GM12878 (cell line): Measurements from ENCODE around the gene CENPVL3. TPM values are rescaled to one million over a fixed set of nuclear protein-coding genes. Genes with fewer than 3 reads are reported as not detected.

Experiments
- ATAC-seq: fragments of 200-7000 bp; cut with Tn5 transposase; 3 replicates; pipeline ENCODE4 v1.9.1; 2020; ENCODE audit warnings: mild to moderate bottlenecking, moderate library complexity
- BruUV-seq: library from RNA; stranded (reverse); fragments of 400-500 nt; replicated peaks from 2 replicates; lab custom pipeline; 2021; lab: Mats Ljungman, UMichigan
- CTCF ChIA-PET: fragments of 300-600 bp; sonication (Branson Sonifier 250); formaldehyde crosslinking; extraction: SDS; loops from one replicate; lab custom pipeline; 2021; ENCODE audit warnings: inconsistent platforms; lab: Yijun Ruan, JAX
- POLR2A ChIA-PET: fragments of 350-600 bp; formaldehyde crosslinking; extraction: SDS; loops from one replicate; lab custom pipeline; 2021; ENCODE audit warnings: inconsistent platforms; lab: Charles Lee
- RAD21 ChIA-PET: fragments of 300-600 bp; sonication (Branson Sonifier 250); formaldehyde crosslinking; loops from one replicate; lab custom pipeline; 2023; ENCODE audit warnings: antibody characterized with exemption; ENCODE audit not compliant: unreplicated experiment; lab: Charles Lee
- SMC1A ChIA-PET: fragments of 300-600 bp; sonication (Branson Sonifier 250); formaldehyde crosslinking; loops from one replicate; lab custom pipeline; 2023; ENCODE audit not compliant: unreplicated experiment, uncharacterized antibody; lab: Charles Lee
- DNase-seq: peaks from one replicate; pipeline ENCODE4 v3.0.0-alpha.2; 2011; ENCODE audit warnings: low read depth, low spot score
- FAIRE-seq: peaks from 3 replicates; lab custom pipeline; 2011; peaks lifted over from hg19 to GRCh38; lab: Jason Lieb, UNC
- H2AFZ ChIP-seq: 2 replicates; pipeline ENCODE4 v1.6.0; 2011; ENCODE audit warnings: low read depth, low read length, control low read depth; ENCODE audit not compliant: control insufficient read depth
- H3K27ac ChIP-seq: 2 replicates; pipeline ENCODE4 v1.5.1; 2011; ENCODE audit warnings: control low read depth; ENCODE audit not compliant: control insufficient read depth, insufficient read depth
- H3K27me3 ChIP-seq, 2 experiments: replicated peaks in 1 of 2; 2 replicates each; pipeline versions ENCODE4 v1.6.0 to v1.6.1; 2011; ENCODE audit warnings: low read length in 1 of 2; ENCODE audit not compliant: control insufficient read depth in 2 of 2, insufficient read depth in 2 of 2
- H3K36me3 ChIP-seq, 2 experiments: 2 replicates each; pipeline ENCODE4 v1.5.1; 2011; ENCODE audit warnings: low read length in 1 of 2; ENCODE audit not compliant: control insufficient read depth in 2 of 2, insufficient read depth in 2 of 2
- H3K4me1 ChIP-seq: 2 replicates; pipeline ENCODE4 v1.6.1; 2011; ENCODE audit warnings: mild to moderate bottlenecking, low read length, moderate library complexity, mixed read lengths; ENCODE audit not compliant: control insufficient read depth, insufficient read depth
- H3K4me2 ChIP-seq: 2 replicates; pipeline ENCODE4 v1.6.0; 2011; ENCODE audit warnings: control low read depth; ENCODE audit not compliant: control insufficient read depth, insufficient read depth
- H3K4me3 ChIP-seq: fragments of 200-600 bp; sonication (generic); 2 replicates; pipeline ENCODE4 v1.5.1; 2016
- H3K79me2 ChIP-seq: 2 replicates; pipeline ENCODE4 v1.6.0; 2011; ENCODE audit warnings: low read length; ENCODE audit not compliant: control insufficient read depth, insufficient read depth
- H3K9ac ChIP-seq: 2 replicates; pipeline ENCODE4 v1.8.0; 2011; ENCODE audit warnings: low read length, control low read depth, mixed read lengths; ENCODE audit not compliant: control insufficient read depth, insufficient read depth
- H3K9me3 ChIP-seq: replicated peaks from 3 replicates; pipeline ENCODE4 v1.5.1; 2011; ENCODE audit warnings: mild to moderate bottlenecking, low read length; ENCODE audit not compliant: control insufficient read depth, insufficient read depth
- H4K20me1 ChIP-seq: 2 replicates; pipeline ENCODE4 v1.6.0; 2011; ENCODE audit not compliant: control insufficient read depth, insufficient read depth
- DPF2 ChIP-seq: fragments of 450-650 bp; IDR thresholded peaks from 2 replicates; pipeline ENCODE4 v1.6.1; 2017; ENCODE audit warnings: mild to moderate bottlenecking
- E2F8 ChIP-seq: fragments of 450-650 bp; IDR thresholded peaks from 2 replicates; pipeline ENCODE4 v1.6.1; 2018; ENCODE audit warnings: mild to moderate bottlenecking, low read depth, moderate library complexity; ENCODE audit not compliant: partially characterized antibody
- ELK1 ChIP-seq: IDR thresholded peaks from 2 replicates; pipeline ENCODE4 v1.6.1; 2012; ENCODE audit warnings: low read depth, low read length, improper control_type of control experiment
- NR2C2 ChIP-seq: IDR thresholded peaks from 2 replicates; pipeline ENCODE4 v1.6.1; 2011; ENCODE audit warnings: borderline replicate concordance, low read depth; ENCODE audit not compliant: control insufficient read depth, insufficient read length
- RELB ChIP-seq: fragments of 450-650 bp; IDR thresholded peaks from 2 replicates; pipeline ENCODE4 v1.6.1; 2017; ENCODE audit warnings: low read depth, mild to moderate bottlenecking, moderate library complexity
- ZNF592 ChIP-seq: fragments of 450-650 bp; IDR thresholded peaks from 2 replicates; pipeline ENCODE4 v1.6.1; 2017; ENCODE audit warnings: mild to moderate bottlenecking, moderate library complexity
- WGBS: methylation state at CpG from one replicate; pipeline ENCODE4 v1.1.6; 2016; ENCODE audit warnings: low lambda C conversion rate; ENCODE audit not compliant: insufficient replicate concordance, insufficient coverage; ENCODE audit errors: missing lambda C conversion rate; 5-methylcytosine and 5-hydroxymethylcytosine counted together
- in situ Hi-C: fragments of 300-500 bp; cut with MboI; formaldehyde crosslinking; loops from 9 replicates; pipeline ENCODE4 v1.14.3; 2018; ENCODE audit warnings: mixed read lengths
- intact Hi-C: fragments of 100-400 bp; cut with micrococcal nuclease; formaldehyde crosslinking; loops from one replicate; pipeline ENCODE4 v1.14.2; 2022; ENCODE audit not compliant: unreplicated experiment
- polyA plus RNA-seq, 11 experiments: library from polyadenylated mRNA; depleted of rRNA in 4 of 11; unstranded in 6 of 11; stranded (reverse) in 5 of 11; fragments of >200 nt; fragmentation: Nextera tagmentation in 4 of 11; fragmentation: Illumina TruSeq in 1 of 11; extraction: Ambion mirVana in 4 of 11; extraction: Trizol in 1 of 11; gene quantifications; 1 replicate in 1 of 11; 2 replicates in 10 of 11; pipeline versions ENCODE4 v1.2.1 to v1.2.3, GENCODE V29; 2011 to 2016; ENCODE audit warnings: inconsistent platforms in 2 of 11, missing spikeins in 2 of 11, low read depth in 1 of 11
- total RNA-seq, 4 experiments: library from RNA; depleted of rRNA in 3 of 4; stranded (reverse); fragments of >200 nt in 3 of 4; fragmentation: Illumina TruSeq in 1 of 4; extraction: Trizol in 1 of 4; gene quantifications; 2 replicates each; pipeline versions ENCODE4 v1.2.1 to v1.2.3, GENCODE V29; 2013 to 2021

CENPVL3 gene
- total and polyA plus RNA-seq, 10 of the 15 experiments (the other 5 are each of a cell fraction or from before 2014, with no cell fraction given): not detected

- 30% methylated on average over 2 of the region's 2 CpGs for WGBS
- Histone ChIP-seq H3K4me1 (no peaks in the 10 kb centered on the region), H3K9me3 (no peaks in the 10 kb centered on the region), H3K79me2 (no peaks in the 10 kb centered on the region), H3K27me3 (no peaks in the 10 kb centered on the region; a peak in 1 of 4 replicates), H3K36me3 (no peaks in the 10 kb centered on the region), H3K27ac (no peak overlapping the region), H3K9ac (no peak overlapping the region), H4K20me1 (no peaks in the 10 kb centered on the region), H2AFZ (no peak overlapping the region), H3K4me2 (no peak overlapping the region), H3K4me3 (no peak overlapping the region)
- no peak for DNase-seq
- no peak for TF ChIP-seq NR2C2
- ChIA-PET POLR2A (no interaction called here), SMC1A (no interaction called here), CTCF (interaction anchor here (1.3 kb wide), 1 partner anchor 12 kb away, joined by 3 read pairs; the partner anchor contains the start of gene CENPVL3), RAD21 (no interaction called here)
- FAIRE-seq: no peak
- in situ Hi-C loops (no loop called here), intact Hi-C loops (no loop called here)
- no TSS peak for BruUV-seq
- ATAC-seq: no peak
Observed at GRCh38 chrX:51606446-51606845, 12.3 kb downstream of the CENPVL3 start.

- CTCF ChIA-PET: no interaction called here
- POLR2A ChIA-PET: no interaction called here
- TF ChIP-seq ELK1 (no peak), E2F8 (no peak), DPF2 (no peak), RELB (no peak), ZNF592 (no peak)
Observed at GRCh38 chrX:51598899-51599298, 19.8 kb downstream of the CENPVL3 start.

More at GRCh38 chrX:51598899-51599298, 19.8 kb downstream of the CENPVL3 start:
- intact Hi-C loops (no loop called here), in situ Hi-C loops (no loop called here)
- no peak for FAIRE-seq
- Histone ChIP-seq H3K4me1 (no peaks in the 10 kb centered on the region), H3K9me3 (no peaks in the 10 kb centered on the region; the same call in 2 of the 3 replicates), H3K36me3 (no peaks in the 10 kb centered on the region), H3K27ac (no peak overlapping the region), H3K4me2 (no peak overlapping the region), H3K4me3 (no peak overlapping the region), H3K79me2 (no peaks in the 10 kb centered on the region), H3K9ac (no peak overlapping the region), H2AFZ (no peak overlapping the region), H3K27me3 (no peaks in the 10 kb centered on the region), H4K20me1 (no peaks in the 10 kb centered on the region)
- ATAC-seq: no peak
- no peak for DNase-seq
- SMC1A ChIA-PET: no interaction called here
- no TSS peak for BruUV-seq
- RAD21 ChIA-PET: no interaction called here
- 17% methylated on average over 7 of the region's 7 CpGs for WGBS
